Measurements from ENCODE around the gene RPL18A.

GRCh38 chr19:17835182-17836006, 24.3 kb upstream of the RPL18A start:
- no peak for TF ChIP-seq CTCF (tag by site-specific recombination; IDR thresholded peaks at IDR 0.05)
- TF ChIP-seq ELK4 (IDR thresholded peaks at IDR 0.05; ENCODE audit: borderline replicate concordance, low read depth, low read length): no peak
- no peak for TF ChIP-seq ZBTB8A (tag by site-specific recombination; IDR thresholded peaks at IDR 0.05)
- no peak for TF ChIP-seq ZNF530 (tag by site-specific recombination; IDR thresholded peaks at IDR 0.05; ENCODE audit: low read depth)
- TF ChIP-seq ZNF639 (tag by site-specific recombination; IDR thresholded peaks at IDR 0.05): no peak
- TF ChIP-seq ZNF335 (tag by site-specific recombination; conservative IDR thresholded peaks at IDR 0.05): no peak
- TF ChIP-seq ZNF121 (tag by site-specific recombination; IDR thresholded peaks at IDR 0.05): no peak
- TF ChIP-seq TCF7L2 (IDR thresholded peaks at IDR 0.05; ENCODE audit: borderline replicate concordance, low read depth, low read length): no peak

Measured in HEK293 (cell line).